ENCODE results near the gene RAD51B.

Gene RAD51B

GRCh38 chr14:68518761-68519670 lies 699.4 kb downstream of the RAD51B start:
- Histone ChIP-seq H3K9ac (ENCODE audit: low read length) (no peak overlapping the region), H3K4me3 (ENCODE audit: low read length) (no peak overlapping the region), H3K36me3 (ENCODE audit: control insufficient read depth, low read depth, low read length) (no peaks in the 10 kb centered on the region), H3K4me1 (ENCODE audit: control insufficient read depth, low read depth, low read length) (no peaks in the 10 kb centered on the region), H3K9me3 (ENCODE audit: control insufficient read depth, low read depth, low read length) (no peaks in the 10 kb centered on the region), H3K27me3 (ENCODE audit: control insufficient read depth, insufficient read depth, low read length) (no peaks in the 10 kb centered on the region), H3K27ac (ENCODE audit: low read length) (no peak overlapping the region)

GRCh38 chr14:68519671-68520187 lies 700.1 kb downstream of the RAD51B start:
- Histone ChIP-seq H3K9ac (ENCODE audit: low read length) (no peak overlapping the region), H3K27me3 (ENCODE audit: control insufficient read depth, insufficient read depth, low read length) (no peaks in the 10 kb centered on the region), H3K27ac (ENCODE audit: low read length) (no peak overlapping the region), H3K9me3 (ENCODE audit: control insufficient read depth, low read depth, low read length) (no peaks in the 10 kb centered on the region), H3K4me1 (ENCODE audit: control insufficient read depth, low read depth, low read length) (no peaks in the 10 kb centered on the region), H3K4me3 (ENCODE audit: low read length) (no peak overlapping the region), H3K36me3 (ENCODE audit: control insufficient read depth, low read depth, low read length) (no peaks in the 10 kb centered on the region)

GRCh38 chr14:68520637-68521556 lies 701.3 kb downstream of the RAD51B start:
- Histone ChIP-seq H3K4me3 (ENCODE audit: low read length) (no peak overlapping the region), H3K27me3 (ENCODE audit: control insufficient read depth, insufficient read depth, low read length) (no peaks in the 10 kb centered on the region), H3K4me1 (ENCODE audit: control insufficient read depth, low read depth, low read length) (no peaks in the 10 kb centered on the region), H3K9ac (ENCODE audit: low read length) (no peak overlapping the region), H3K27ac (ENCODE audit: low read length) (no peak overlapping the region), H3K36me3 (ENCODE audit: control insufficient read depth, low read depth, low read length) (no peaks in the 10 kb centered on the region), H3K9me3 (ENCODE audit: control insufficient read depth, low read depth, low read length) (no peaks in the 10 kb centered on the region)

GRCh38 chr14:68521557-68521901 lies 702.0 kb downstream of the RAD51B start:
- no peaks in the 10 kb centered on the region for H3K27me3 ChIP-seq (ENCODE audit: control insufficient read depth, insufficient read depth, low read length)
- H3K4me3 ChIP-seq (ENCODE audit: low read length) = no peak overlapping the region
- no peaks in the 10 kb centered on the region for H3K9me3 ChIP-seq (ENCODE audit: control insufficient read depth, low read depth, low read length)
- H3K4me1 ChIP-seq (ENCODE audit: control insufficient read depth, low read depth, low read length) = no peaks in the 10 kb centered on the region
- H3K27ac ChIP-seq (ENCODE audit: low read length) = no peak overlapping the region
- no peaks in the 10 kb centered on the region for H3K36me3 ChIP-seq (ENCODE audit: control insufficient read depth, low read depth, low read length)
- H3K9ac ChIP-seq (ENCODE audit: low read length) = no peak overlapping the region

- Histone ChIP-seq H3K27me3 (ENCODE audit: control insufficient read depth, insufficient read depth, low read length) (no peaks in the 10 kb centered on the region), H3K4me1 (ENCODE audit: control insufficient read depth, low read depth, low read length) (peaks cover 5% of the 10 kb centered on the region), H3K36me3 (ENCODE audit: control insufficient read depth, low read depth, low read length) (no peaks in the 10 kb centered on the region), H3K9me3 (ENCODE audit: control insufficient read depth, low read depth, low read length) (no peaks in the 10 kb centered on the region), H3K27ac (ENCODE audit: low read length) (no peak overlapping the region), H3K4me3 (ENCODE audit: low read length) (no peak overlapping the region), H3K9ac (ENCODE audit: low read length) (no peak overlapping the region)
Measured at GRCh38 chr14:68521961-68522509, 702.5 kb downstream of the RAD51B start.

- Histone ChIP-seq H3K27me3 (ENCODE audit: control insufficient read depth, insufficient read depth, low read length) (no peaks in the 10 kb centered on the region), H3K9ac (ENCODE audit: low read length) (no peak overlapping the region), H3K4me1 (ENCODE audit: control insufficient read depth, low read depth, low read length) (peaks cover 11% of the 10 kb centered on the region), H3K36me3 (ENCODE audit: control insufficient read depth, low read depth, low read length) (no peaks in the 10 kb centered on the region), H3K27ac (ENCODE audit: low read length) (no peak overlapping the region), H3K4me3 (ENCODE audit: low read length) (no peak overlapping the region), H3K9me3 (ENCODE audit: control insufficient read depth, low read depth, low read length) (no peaks in the 10 kb centered on the region)
Measured at GRCh38 chr14:68522510-68523325, 703.1 kb downstream of the RAD51B start.

GRCh38 chr14:68523326-68523610 lies 703.7 kb downstream of the RAD51B start:
- H3K36me3 ChIP-seq (ENCODE audit: control insufficient read depth, low read depth, low read length) = no peaks in the 10 kb centered on the region
- H3K4me1 ChIP-seq (ENCODE audit: control insufficient read depth, low read depth, low read length) = peaks cover 11% of the 10 kb centered on the region
- no peaks in the 10 kb centered on the region for H3K27me3 ChIP-seq (ENCODE audit: control insufficient read depth, insufficient read depth, low read length)
- H3K9ac ChIP-seq (ENCODE audit: low read length) = no peak overlapping the region
- no peak overlapping the region for H3K27ac ChIP-seq (ENCODE audit: low read length)
- no peaks in the 10 kb centered on the region for H3K9me3 ChIP-seq (ENCODE audit: control insufficient read depth, low read depth, low read length)
- H3K4me3 ChIP-seq (ENCODE audit: low read length) = no peak overlapping the region

- Histone ChIP-seq H3K9me3 (ENCODE audit: control insufficient read depth, low read depth, low read length) (no peaks in the 10 kb centered on the region), H3K4me1 (ENCODE audit: control insufficient read depth, low read depth, low read length) (peaks cover 11% of the 10 kb centered on the region), H3K27ac (ENCODE audit: low read length) (no peak overlapping the region), H3K36me3 (ENCODE audit: control insufficient read depth, low read depth, low read length) (no peaks in the 10 kb centered on the region), H3K27me3 (ENCODE audit: control insufficient read depth, insufficient read depth, low read length) (no peaks in the 10 kb centered on the region), H3K9ac (ENCODE audit: low read length) (no peak overlapping the region), H3K4me3 (ENCODE audit: low read length) (no peak overlapping the region)
Measured at GRCh38 chr14:68523989-68524725, 704.6 kb downstream of the RAD51B start.

GRCh38 chr14:68525516-68525915 lies 705.9 kb downstream of the RAD51B start:
- no peaks in the 10 kb centered on the region for H3K27me3 ChIP-seq (ENCODE audit: control insufficient read depth, insufficient read depth, low read length)
- H3K9me3 ChIP-seq (ENCODE audit: control insufficient read depth, low read depth, low read length) = peaks cover 11% of the 10 kb centered on the region
- H3K4me3 ChIP-seq (ENCODE audit: low read length) = no peak overlapping the region
- H3K36me3 ChIP-seq (ENCODE audit: control insufficient read depth, low read depth, low read length) = no peaks in the 10 kb centered on the region
- H3K27ac ChIP-seq (ENCODE audit: low read length) = no peak overlapping the region
- H3K4me1 ChIP-seq (ENCODE audit: control insufficient read depth, low read depth, low read length) = peaks cover 11% of the 10 kb centered on the region
- no peak overlapping the region for H3K9ac ChIP-seq (ENCODE audit: low read length)

- Histone ChIP-seq H3K9ac (ENCODE audit: low read length) (no peak overlapping the region), H3K36me3 (ENCODE audit: control insufficient read depth, low read depth, low read length) (no peaks in the 10 kb centered on the region), H3K9me3 (ENCODE audit: control insufficient read depth, low read depth, low read length) (peaks cover 12% of the 10 kb centered on the region), H3K27me3 (ENCODE audit: control insufficient read depth, insufficient read depth, low read length) (no peaks in the 10 kb centered on the region), H3K27ac (ENCODE audit: low read length) (no peak overlapping the region), H3K4me1 (ENCODE audit: control insufficient read depth, low read depth, low read length) (peaks cover 11% of the 10 kb centered on the region), H3K4me3 (ENCODE audit: low read length) (no peak overlapping the region)
Measured at GRCh38 chr14:68526512-68527091, 707.0 kb downstream of the RAD51B start.

Measured in iPS-18a (cell line).